Measurements from ENCODE around the gene UHRF1. TPM values are rescaled to one million over a fixed set of nuclear protein-coding genes. Genes with fewer than 3 reads are reported as not detected.
A peak's percentile ranks its signal among the peaks of the same experiment; 100 is the strongest.
"Not testable (repeated sequence)": the region's sequence is repeated elsewhere in the genome, so short reads cannot be mapped to it uniquely, and the experiment has no call there.

The UHRF1 gene
- total RNA-seq: 76.7 and 139 TPM in 2 replicates

GRCh38 chr19:4909156-4909896 lies at the start of gene UHRF1:
TSS of gene UHRF1 (plus strand) at chr19:4909501. CDS start at chr19:4910886, 1,385 bp downstream.
- DNase-seq (ENCODE audit: low read depth, low spot score): no peak

DNA sequence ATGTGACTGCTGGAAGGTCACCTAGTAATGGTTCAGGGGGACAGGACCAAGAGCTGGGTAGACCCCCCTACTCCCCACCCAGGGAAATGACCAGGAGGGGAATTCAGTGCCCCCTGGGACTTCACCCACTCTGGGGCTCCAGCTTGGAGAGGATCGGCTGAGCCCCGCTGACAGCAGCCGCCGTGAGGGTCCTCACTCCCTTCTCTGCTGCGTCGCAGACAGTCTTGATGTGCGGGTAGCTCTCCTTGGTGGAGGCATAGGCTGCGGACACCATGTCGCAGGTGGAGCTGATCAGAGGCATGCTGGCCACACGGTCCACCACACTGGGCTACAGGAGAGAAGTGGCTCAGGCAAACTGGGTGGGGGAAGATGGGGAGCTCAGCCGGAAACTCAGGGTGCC lies 49.6 kb upstream of the UHRF1 start:
- no peak for DNase-seq (ENCODE audit: low read depth, low spot score)

GRCh38 chr19:4861147-4861546 lies 48.2 kb upstream of the UHRF1 start:
- DNase-seq (ENCODE audit: low read depth, low spot score): no peak

GRCh38 chr19:4866595-4867424 lies 42.5 kb upstream of the UHRF1 start:
- no peak for DNase-seq (ENCODE audit: low read depth, low spot score)

DNA sequence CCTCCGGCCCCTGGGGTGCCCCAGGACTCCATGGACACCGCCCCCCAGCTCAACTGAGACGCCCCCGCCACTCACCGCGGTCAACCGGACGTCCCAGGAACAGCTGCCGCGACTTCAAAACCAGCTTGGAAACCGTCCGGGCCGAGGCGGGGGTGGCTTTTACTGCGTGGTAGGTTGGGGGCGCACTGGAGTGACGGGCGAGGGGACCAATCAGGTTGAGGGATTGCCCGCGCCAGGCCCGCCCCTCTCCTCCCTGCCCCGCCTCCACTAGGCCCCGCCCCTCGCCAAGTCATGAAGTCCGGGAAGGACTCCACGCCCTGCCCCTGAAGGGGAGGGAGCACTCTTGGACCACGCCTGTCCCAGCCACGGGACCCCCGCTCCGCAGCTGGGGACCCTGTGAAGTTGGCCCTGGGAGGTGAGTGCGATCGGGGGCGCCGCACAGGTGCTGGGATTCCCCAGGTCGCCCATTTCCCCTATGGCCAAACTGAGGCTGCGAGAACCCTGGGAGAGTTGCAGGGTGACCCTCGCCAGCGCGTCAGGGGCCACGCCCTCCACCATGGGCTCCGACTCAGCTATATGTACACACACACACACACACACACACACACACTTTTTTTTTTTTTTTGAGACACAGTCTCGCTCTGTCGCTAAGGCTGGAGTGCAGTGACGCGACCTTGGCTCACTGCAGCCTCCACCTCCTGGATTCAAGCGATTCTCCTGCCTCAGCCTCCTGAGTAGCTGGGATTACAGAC lies 41.6 kb upstream of the UHRF1 start, which contains the start of gene PLIN3:
PLIN3 (minus strand) TSS at position 134 of the 752 bp plus-strand sequence. CDS start 6,273 bp downstream, outside the sequence.
- DNase-seq (ENCODE audit: low read depth, low spot score): peak; percentile 84

DNA sequence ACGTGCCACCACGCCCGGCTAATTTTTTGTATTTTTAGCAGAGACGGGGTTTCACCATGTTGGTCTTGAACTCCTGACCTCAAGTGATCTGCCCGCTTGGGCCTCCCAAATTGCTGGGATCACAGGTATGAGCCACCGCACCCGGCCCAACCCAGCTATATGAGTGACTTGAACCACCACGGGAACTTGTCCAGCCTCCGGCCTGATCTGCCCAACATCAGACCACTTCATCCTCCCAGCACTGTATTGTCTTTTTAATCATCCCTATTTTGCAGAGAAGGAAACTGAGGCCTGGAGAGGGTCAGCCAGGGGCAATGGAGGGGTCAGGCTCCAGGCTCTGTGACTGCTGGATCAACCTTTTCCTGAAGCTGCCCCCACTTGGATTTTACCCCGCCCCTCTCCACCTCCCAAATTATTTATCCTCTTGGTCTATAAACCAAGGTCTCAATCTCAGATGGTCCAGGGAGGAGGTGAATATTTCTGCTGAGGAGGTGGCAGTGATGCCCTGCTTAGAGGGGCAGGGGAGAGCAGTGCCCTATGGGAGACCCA lies 40.9 kb upstream of the UHRF1 start:
- DNase-seq (ENCODE audit: low read depth, low spot score): no peak

- DNase-seq (ENCODE audit: low read depth, low spot score): no peak
Measured at GRCh38 chr19:4870025-4870700, 39.1 kb upstream of the UHRF1 start.

DNA sequence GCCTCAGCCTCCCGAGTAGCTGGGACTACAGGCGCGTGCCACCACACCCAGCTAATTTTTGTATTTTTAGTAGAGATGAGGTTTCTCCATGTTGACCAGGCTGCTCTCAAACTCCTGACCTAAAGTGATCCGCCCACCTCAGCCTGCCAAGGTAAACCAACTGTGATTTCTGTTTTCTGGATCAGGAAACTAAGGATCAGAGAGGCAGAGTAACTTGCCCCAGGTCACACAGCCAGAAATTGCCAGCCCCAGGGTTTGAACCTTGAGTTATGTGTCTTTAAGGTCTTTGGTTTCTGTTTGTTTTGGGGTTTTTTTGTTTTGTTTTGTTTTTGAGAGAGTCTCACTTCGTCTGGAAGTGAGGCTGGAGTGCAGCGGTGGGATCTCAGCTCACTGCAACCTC lies 37.6 kb upstream of the UHRF1 start:
- DNase-seq (ENCODE audit: low read depth, low spot score): no peak

DNA sequence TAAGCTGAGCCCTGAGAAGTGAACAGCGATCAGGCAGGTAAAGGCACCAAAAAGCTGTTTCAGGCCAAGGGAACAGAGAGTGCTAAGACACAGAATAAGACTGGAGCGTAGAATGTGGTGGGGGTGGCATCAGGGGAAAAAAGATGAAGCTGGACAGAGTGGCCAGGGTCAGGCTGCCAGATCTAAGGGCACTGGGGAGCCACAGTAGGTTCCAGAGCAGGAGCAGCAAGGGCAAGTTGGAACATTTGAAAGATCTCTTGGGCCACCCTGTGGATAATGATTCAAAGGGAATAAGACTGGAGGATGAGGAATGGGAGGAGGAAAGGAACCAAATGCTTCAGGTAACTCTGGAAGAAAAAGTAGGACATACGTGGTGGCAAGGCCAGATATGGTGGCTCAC lies 35.4 kb upstream of the UHRF1 start:
- DNase-seq (ENCODE audit: low read depth, low spot score): no peak

DNA sequence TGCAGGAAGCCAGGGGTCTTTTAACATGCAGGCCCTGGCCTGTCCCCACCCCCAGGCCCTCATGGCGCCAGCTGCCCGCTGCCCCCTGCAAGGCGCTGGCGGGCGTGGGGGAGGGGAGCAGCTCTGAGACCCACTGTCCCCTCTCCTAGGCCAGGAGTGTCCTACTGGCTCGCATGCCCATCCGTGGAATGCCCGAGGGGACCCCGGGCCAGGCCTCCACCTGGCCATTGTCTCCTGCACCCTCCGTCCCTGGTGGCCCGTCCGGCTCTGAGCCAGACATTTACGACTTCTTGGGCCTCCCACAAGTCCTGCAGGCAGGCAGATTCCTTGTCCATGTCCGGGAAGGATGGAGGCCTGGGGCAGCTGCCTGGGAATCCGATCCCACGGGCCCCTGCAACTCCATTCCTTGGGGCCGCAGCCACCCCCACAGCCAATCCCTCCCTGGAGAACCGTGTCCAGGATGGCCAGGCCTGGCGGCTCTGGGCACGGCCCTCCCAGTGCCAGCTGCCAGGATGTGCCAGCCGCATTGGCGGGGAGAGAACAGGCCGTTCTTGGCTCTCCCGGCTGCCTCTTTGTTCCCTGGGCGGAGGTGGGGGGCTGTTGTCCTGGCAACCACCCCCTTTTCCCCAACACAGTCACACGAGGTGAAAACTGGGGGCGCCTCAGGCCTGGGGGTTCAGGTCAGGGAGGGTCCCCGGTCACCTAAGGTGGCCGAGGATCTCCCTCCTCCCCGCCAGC lies 31.4 kb upstream of the UHRF1 start:
- no peak for DNase-seq (ENCODE audit: low read depth, low spot score)

DNA sequence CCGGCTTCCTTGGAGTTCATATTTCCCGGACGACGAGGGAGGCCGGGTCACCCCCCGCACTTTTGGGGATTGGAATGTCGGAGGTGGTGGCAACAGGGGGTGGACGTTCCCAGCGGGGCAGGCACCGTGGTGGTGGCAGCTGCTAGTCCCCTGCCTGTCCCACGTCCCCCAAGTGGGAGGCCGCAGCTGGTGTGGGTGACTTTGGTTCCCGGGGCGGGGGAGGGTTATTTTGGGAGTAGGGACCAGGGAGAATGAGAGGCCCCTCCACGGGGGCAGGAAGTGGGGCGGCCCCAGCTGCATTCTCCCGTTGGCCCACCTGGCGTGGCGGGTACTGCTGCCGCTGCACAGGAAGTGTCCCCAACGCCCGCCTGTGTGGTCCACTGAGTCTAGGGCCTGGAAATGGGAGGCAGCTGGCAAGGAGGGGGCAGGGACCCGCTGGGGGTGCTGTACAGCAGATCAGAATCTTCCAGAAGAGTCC lies 30.8 kb upstream of the UHRF1 start:
- DNase-seq (ENCODE audit: low read depth, low spot score): no peak

- no peak for DNase-seq (ENCODE audit: low read depth, low spot score)
Measured at GRCh38 chr19:4879041-4879440, 30.3 kb upstream of the UHRF1 start.

DNA sequence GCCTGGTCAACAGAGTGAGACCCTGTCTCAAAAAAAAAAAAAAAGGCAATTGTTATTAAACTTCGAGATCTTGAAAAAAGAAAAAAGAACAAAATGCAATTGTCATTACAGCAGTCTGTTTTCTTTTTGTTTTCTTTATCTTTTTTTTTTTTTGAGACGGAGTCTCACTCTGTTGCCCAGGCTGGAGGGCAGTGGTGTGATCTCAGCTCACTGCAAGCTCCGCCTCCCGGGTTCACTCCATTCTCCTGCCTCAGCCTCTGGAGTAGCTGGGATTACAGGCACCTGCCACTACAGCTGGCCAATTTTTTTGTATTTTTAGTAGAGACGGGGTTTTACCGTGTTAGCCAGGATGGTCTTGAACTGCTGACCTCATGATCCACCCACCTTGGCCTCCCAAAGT lies 26.4 kb upstream of the UHRF1 start:
- not testable (repeated sequence) for DNase-seq (ENCODE audit: low read depth, low spot score)

- DNase-seq (ENCODE audit: low read depth, low spot score): not testable (repeated sequence)
Measured at GRCh38 chr19:4884993-4885392, 24.3 kb upstream of the UHRF1 start.

GRCh38 chr19:4887803-4888202 lies 21.5 kb upstream of the UHRF1 start:
- DNase-seq (ENCODE audit: low read depth, low spot score): not testable (repeated sequence)

GRCh38 chr19:4889034-4889815 lies 20.1 kb upstream of the UHRF1 start:
- no peak for DNase-seq (ENCODE audit: low read depth, low spot score)

DNA sequence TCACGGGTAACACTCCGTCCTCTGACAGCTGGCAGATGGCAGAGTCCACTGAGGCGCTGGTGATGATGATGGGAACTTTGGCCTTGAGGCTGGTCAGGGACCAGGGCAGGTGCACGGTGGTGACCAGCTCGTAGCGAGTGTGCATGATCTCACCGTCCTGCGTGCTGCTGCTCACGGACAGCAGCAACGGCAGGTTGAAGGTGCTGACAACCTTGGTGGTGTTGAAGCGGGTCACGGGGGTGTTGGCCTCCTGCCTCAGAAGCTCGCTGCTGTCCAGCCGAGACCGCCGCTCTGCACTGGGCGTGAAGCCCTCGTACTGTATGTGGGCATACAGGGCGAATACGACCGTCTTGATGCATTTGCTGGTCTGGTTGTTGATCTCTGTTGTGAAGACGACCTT lies 18.2 kb upstream of the UHRF1 start:
- no peak for DNase-seq (ENCODE audit: low read depth, low spot score)

- DNase-seq (ENCODE audit: low read depth, low spot score): not testable (repeated sequence)
Measured at GRCh38 chr19:4892962-4893361, 16.3 kb upstream of the UHRF1 start.

DNA sequence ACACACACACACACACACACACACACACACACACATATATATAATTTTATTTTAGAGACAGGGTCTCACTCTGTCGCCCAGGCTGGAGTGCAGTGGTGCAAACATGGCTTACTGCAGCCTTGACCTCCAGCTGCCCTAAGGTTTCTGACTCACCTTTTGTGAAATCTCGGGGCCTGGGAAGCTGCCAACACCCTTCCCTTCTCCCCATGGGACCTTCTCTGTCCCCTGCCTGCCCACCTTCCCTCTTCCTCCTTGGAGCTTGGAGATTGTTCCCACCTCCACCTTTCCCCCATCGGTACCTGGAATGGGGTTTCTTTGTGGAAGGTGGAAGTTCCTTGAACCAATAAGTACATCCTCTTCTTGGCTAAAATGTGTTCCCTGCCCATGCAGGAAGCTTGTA lies 12.9 kb upstream of the UHRF1 start:
- no peak for DNase-seq (ENCODE audit: low read depth, low spot score)

Data from pulmonary artery endothelial cell (primary cell).